Mesendoderm (in vitro differentiated cells): ENCODE results near the gene VSTM2B.

Experiments
- DNase-seq: peaks from one replicate; pipeline ENCODE4 v3.0.0; 2013
- H2AK5ac ChIP-seq: 2 replicates; pipeline ENCODE4 v1.6.1; 2013; ENCODE audit warnings: low read length, inconsistent platforms
- H2BK120ac ChIP-seq: 2 replicates; pipeline ENCODE4 v1.6.1; 2013; ENCODE audit warnings: low read depth, mild to moderate bottlenecking, low read length, moderate library complexity, mixed read lengths
- H2BK15ac ChIP-seq: replicated peaks from 2 replicates; pipeline ENCODE4 v1.6.1; 2013; ENCODE audit warnings: low read depth, mild to moderate bottlenecking, moderate library complexity
- H2BK5ac ChIP-seq: 2 replicates; pipeline ENCODE4 v1.6.1; 2013; ENCODE audit warnings: low read length, inconsistent platforms
- H3K18ac ChIP-seq: 2 replicates; pipeline ENCODE4 v1.6.1; 2013; ENCODE audit warnings: mild to moderate bottlenecking, low read length, mixed read lengths
- H3K23ac ChIP-seq: one replicate; pipeline ENCODE4 v1.6.1; 2013; ENCODE audit warnings: low read length
- H3K27ac ChIP-seq: 2 replicates; pipeline ENCODE4 v1.5.1; 2013; ENCODE audit warnings: low read depth, mild to moderate bottlenecking, inconsistent platforms, low read length, moderate library complexity
- H3K27me3 ChIP-seq: 2 replicates; pipeline ENCODE4 v1.6.1; 2013; ENCODE audit warnings: low read length, control low read depth, mild to moderate bottlenecking, inconsistent platforms; ENCODE audit not compliant: insufficient read depth, poor library complexity
- H3K36me3 ChIP-seq: 2 replicates; pipeline ENCODE4 v1.6.1; 2013; ENCODE audit warnings: low read length, inconsistent platforms; ENCODE audit not compliant: control insufficient read depth, insufficient read depth
- H3K4ac ChIP-seq: one replicate; pipeline ENCODE4 v1.6.1; 2013; ENCODE audit warnings: low read depth, mild to moderate bottlenecking, low read length, moderate library complexity
- H3K4me1 ChIP-seq: 2 replicates; pipeline ENCODE4 v1.6.1; 2013; ENCODE audit warnings: low read depth, low read length, inconsistent platforms; ENCODE audit not compliant: control insufficient read depth
- H3K4me2 ChIP-seq: 2 replicates; pipeline ENCODE4 v1.6.1; 2013; ENCODE audit warnings: low read length
- H3K4me3 ChIP-seq: 2 replicates; pipeline ENCODE4 v1.5.1; 2013; ENCODE audit warnings: mild to moderate bottlenecking, low read length
- H3K56ac ChIP-seq: one replicate; pipeline ENCODE4 v1.6.1; 2013; ENCODE audit warnings: low read length
- H3K79me1 ChIP-seq: 2 replicates; pipeline ENCODE4 v1.6.1; 2013; ENCODE audit warnings: low read length, inconsistent platforms
- H3K79me2 ChIP-seq: 2 replicates; pipeline ENCODE4 v1.6.1; 2013; ENCODE audit warnings: mild to moderate bottlenecking, low read length; ENCODE audit not compliant: control insufficient read depth, insufficient read depth
- H3K9ac ChIP-seq: 2 replicates; pipeline ENCODE4 v1.6.1; 2013; ENCODE audit warnings: low read length, inconsistent platforms
- H4K5ac ChIP-seq: one replicate; pipeline ENCODE4 v1.6.1; 2013; ENCODE audit warnings: low read length
- H4K8ac ChIP-seq: one replicate; pipeline ENCODE4 v1.6.1; 2013; ENCODE audit warnings: low read depth, mild to moderate bottlenecking, control low read depth, low read length, moderate library complexity
- WGBS: extraction: QIAGEN DNeasy Blood & Tissue Kit; methylation state at CpG from one replicate; pipeline ENCODE4 v1.1.7; 2013; ENCODE audit warnings: low lambda C conversion rate, missing lambda C conversion rate; ENCODE audit not compliant: insufficient coverage; ENCODE audit errors: extremely low coverage; 5-methylcytosine and 5-hydroxymethylcytosine counted together

Gene VSTM2B

GRCh38 chr19:29480507-29480906, 45.3 kb upstream of the VSTM2B start:
- Histone ChIP-seq H2AK5ac (no peak overlapping the region), H3K27ac (no peak overlapping the region), H3K79me2 (no peaks in the 10 kb centered on the region), H2BK120ac (no peak overlapping the region), H3K36me3 (no peaks in the 10 kb centered on the region), H3K4ac (no peak overlapping the region), H3K18ac (no peak overlapping the region), H3K23ac (no peak overlapping the region), H4K5ac (no peak overlapping the region), H4K8ac (no peak overlapping the region), H3K56ac (no peak overlapping the region), H3K9ac (no peak overlapping the region), H2BK15ac (no peak overlapping the region), H2BK5ac (no peak overlapping the region), H3K27me3 (no peaks in the 10 kb centered on the region), H3K79me1 (no peaks in the 10 kb centered on the region), H3K4me3 (no peak overlapping the region), H3K4me1 (no peaks in the 10 kb centered on the region), H3K4me2 (no peak overlapping the region)
- DNase-seq, result no peak
- WGBS, result no CpG with 5 or more reads among the region's 7 CpGs

- DNase-seq, result no peak
- H3K4me2 ChIP-seq, result no peak overlapping the region
- no peak overlapping the region for H4K8ac ChIP-seq
- no peak overlapping the region for H2BK120ac ChIP-seq
- no peaks in the 10 kb centered on the region for H3K79me1 ChIP-seq
- no peak overlapping the region for H3K4ac ChIP-seq
- H3K4me1 ChIP-seq, result no peaks in the 10 kb centered on the region
- no peak overlapping the region for H3K4me3 ChIP-seq
- H3K27ac ChIP-seq, result no peak overlapping the region
- no peaks in the 10 kb centered on the region for H3K79me2 ChIP-seq
- no peak overlapping the region for H3K56ac ChIP-seq
- H3K9ac ChIP-seq, result no peak overlapping the region
- H3K23ac ChIP-seq, result no peak overlapping the region
- H3K27me3 ChIP-seq, result no peaks in the 10 kb centered on the region
- H2BK5ac ChIP-seq, result no peak overlapping the region
- no peak overlapping the region for H3K18ac ChIP-seq
- H3K36me3 ChIP-seq, result no peaks in the 10 kb centered on the region
- no peak overlapping the region for H2BK15ac ChIP-seq
- no CpG with 5 or more reads among the region's 7 CpGs for whole genome bisulfite sequencing
- no peak overlapping the region for H2AK5ac ChIP-seq
- H4K5ac ChIP-seq, result no peak overlapping the region
These were observed 42.7 kb upstream of the VSTM2B start for GRCh38 chr19:29482855-29483640.

GRCh38 chr19:29483641-29483920, 42.2 kb upstream of the VSTM2B start:
- Histone ChIP-seq H3K4ac (no peak overlapping the region), H3K79me1 (no peaks in the 10 kb centered on the region), H3K9ac (no peak overlapping the region), H3K36me3 (no peaks in the 10 kb centered on the region), H3K56ac (no peak overlapping the region), H3K4me2 (no peak overlapping the region), H3K4me3 (no peak overlapping the region), H2BK15ac (no peak overlapping the region), H3K23ac (no peak overlapping the region), H2BK5ac (no peak overlapping the region), H2BK120ac (no peak overlapping the region), H4K8ac (no peak overlapping the region), H3K18ac (no peak overlapping the region), H4K5ac (no peak overlapping the region), H3K79me2 (no peaks in the 10 kb centered on the region), H3K4me1 (no peaks in the 10 kb centered on the region), H3K27me3 (no peaks in the 10 kb centered on the region), H2AK5ac (no peak overlapping the region), H3K27ac (no peak overlapping the region)
- WGBS, result no CpG with 5 or more reads among the region's 5 CpGs
- no peak for DNase-seq

GRCh38 chr19:29483944-29484581, 41.7 kb upstream of the VSTM2B start:
- H4K5ac ChIP-seq, result no peak overlapping the region
- no CpG with 5 or more reads among the region's 6 CpGs for WGBS
- peak; percentile 21 for DNase-seq

GRCh38 chr19:29484876-29485275, 40.9 kb upstream of the VSTM2B start:
- Histone ChIP-seq H2AK5ac (no peak overlapping the region), H2BK5ac (no peak overlapping the region), H2BK15ac (no peak overlapping the region), H3K4me1 (no peaks in the 10 kb centered on the region), H4K5ac (no peak overlapping the region), H3K4me3 (no peak overlapping the region), H3K18ac (no peak overlapping the region), H3K9ac (no peak overlapping the region), H3K27ac (no peak overlapping the region), H3K23ac (no peak overlapping the region), H4K8ac (no peak overlapping the region), H3K56ac (no peak overlapping the region), H3K36me3 (no peaks in the 10 kb centered on the region), H3K4ac (no peak overlapping the region), H2BK120ac (no peak overlapping the region), H3K27me3 (no peaks in the 10 kb centered on the region), H3K79me1 (no peaks in the 10 kb centered on the region), H3K4me2 (no peak overlapping the region), H3K79me2 (no peaks in the 10 kb centered on the region)
- no CpG with 5 or more reads among the region's 6 CpGs for WGBS
- no peak for DNase-seq

More at GRCh38 chr19:29483944-29484581, 41.7 kb upstream of the VSTM2B start:
- no peak overlapping the region for H2BK120ac ChIP-seq
- no peak overlapping the region for H3K23ac ChIP-seq
- no peak overlapping the region for H2AK5ac ChIP-seq
- H2BK15ac ChIP-seq, result no peak overlapping the region
- H3K9ac ChIP-seq, result no peak overlapping the region
- no peaks in the 10 kb centered on the region for H3K4me1 ChIP-seq
- no peak overlapping the region for H2BK5ac ChIP-seq
- no peaks in the 10 kb centered on the region for H3K79me2 ChIP-seq
- no peak overlapping the region for H3K4ac ChIP-seq
- H3K27ac ChIP-seq, result no peak overlapping the region
- H4K8ac ChIP-seq, result no peak overlapping the region
- no peaks in the 10 kb centered on the region for H3K27me3 ChIP-seq
- no peaks in the 10 kb centered on the region for H3K36me3 ChIP-seq
- H3K4me2 ChIP-seq, result no peak overlapping the region
- no peaks in the 10 kb centered on the region for H3K79me1 ChIP-seq
- H3K56ac ChIP-seq, result no peak overlapping the region
- no peak overlapping the region for H3K4me3 ChIP-seq
- H3K18ac ChIP-seq, result no peak overlapping the region

- Histone ChIP-seq H2BK15ac (no peak overlapping the region), H2BK5ac (no peak overlapping the region), H3K4me2 (no peak overlapping the region), H3K79me1 (no peaks in the 10 kb centered on the region), H3K36me3 (no peaks in the 10 kb centered on the region), H3K79me2 (no peaks in the 10 kb centered on the region), H4K8ac (no peak overlapping the region), H3K4ac (no peak overlapping the region), H3K56ac (no peak overlapping the region), H3K9ac (no peak overlapping the region), H3K27me3 (no peaks in the 10 kb centered on the region), H3K23ac (no peak overlapping the region), H3K18ac (no peak overlapping the region), H4K5ac (no peak overlapping the region), H2AK5ac (no peak overlapping the region), H3K4me1 (no peaks in the 10 kb centered on the region), H3K27ac (no peak overlapping the region), H3K4me3 (no peak overlapping the region), H2BK120ac (no peak overlapping the region)
- no CpG with 5 or more reads among the region's 7 CpGs for WGBS
- DNase-seq, result no peak
These were observed 40.5 kb upstream of the VSTM2B start for GRCh38 chr19:29485293-29485692.
